Sigmoid colon (tissue), 4 donors: Measurements from ENCODE around the gene PSD4.

ENCODE experiments used
- CTCF ChIP-seq, 4 experiments: fragments of 450-650 bp in 3 of 4; fragments of 200-600 bp in 1 of 4; IDR thresholded peaks; one replicate each; pipeline ENCODE4 v1.5.1; 2016 to 2019; ENCODE audit warnings: antibody characterized with exemption in 4 of 4, mild to moderate bottlenecking in 3 of 4, moderate library complexity in 2 of 4
- EP300 ChIP-seq, 4 donors: sonication (generic); formaldehyde crosslinking; IDR thresholded peaks; one replicate each; pipeline ENCODE4 v1.6.1; 2017; ENCODE audit warnings: antibody characterized with exemption in 4 of 4
- POLR2A ChIP-seq, 2 donors: fragments of 450-650 bp; IDR thresholded peaks; one replicate each; pipeline ENCODE4 v1.6.1; 2016; ENCODE audit warnings: antibody characterized with exemption in 2 of 2, mild to moderate bottlenecking in 2 of 2, moderate library complexity in 2 of 2
- POLR2AphosphoS5 ChIP-seq, 4 donors: sonication (generic); formaldehyde crosslinking; IDR thresholded peaks; one replicate each; pipeline ENCODE4 v1.6.1; 2017; ENCODE audit warnings: antibody characterized with exemption in 4 of 4

- TF ChIP-seq CTCF (IDR thresholded peaks at IDR 0.05) (no peak), POLR2A (IDR thresholded peaks at IDR 0.05) (no peak), EP300 (IDR thresholded peaks at IDR 0.05) (no peak), POLR2AphosphoS5 (IDR thresholded peaks at IDR 0.05) (no peak)
Observed at GRCh38 chr2:113226462-113226861, 52.7 kb downstream of the PSD4 start.
